Epithelial cell of prostate (primary cell): ENCODE measurements around the gene AQP2.

ENCODE experiments used
- DNase-seq: peaks from one replicate; pipeline ENCODE4 v3.0.0-alpha.2; 2011; ENCODE audit warnings: low read depth, low spot score
- H3K27ac ChIP-seq: fragments of 450-650 bp; 2 replicates; pipeline ENCODE4 v1.5.1; 2017; ENCODE audit warnings: mild to moderate bottlenecking

AQP2 gene

GRCh38 chr12:49950273-49951251 lies at the start of gene AQP2:
AQP2 (plus strand) TSS chr12:49950737; CDS start chr12:49950831, 94 bp downstream.
- no peak within 1 kb of the TSS for H3K27ac ChIP-seq
- DNase-seq, result no peak

- no peak for DNase-seq
- no peak overlapping the region for H3K27ac ChIP-seq
Observed at GRCh38 chr12:49901026-49901425, 49.5 kb upstream of the AQP2 start.

- DNase-seq, result no peak
- H3K27ac ChIP-seq, result no peak overlapping the region
Observed at GRCh38 chr12:49901986-49902385, 48.6 kb upstream of the AQP2 start.

GRCh38 chr12:49902399-49903350 lies 47.9 kb upstream of the AQP2 start:
- no peak for DNase-seq
- H3K27ac ChIP-seq, result no peak overlapping the region

- no peak overlapping the region for H3K27ac ChIP-seq
- no peak for DNase-seq
Observed at GRCh38 chr12:49903351-49903699, 47.2 kb upstream of the AQP2 start.

GRCh38 chr12:49903700-49904423 lies 46.7 kb upstream of the AQP2 start, which contains the start of gene FAIM2:
FAIM2 (minus strand) TSS chr12:49903900; CDS start chr12:49903792, 108 bp downstream.
- no peak within 1 kb of the TSS for H3K27ac ChIP-seq
- no peak for DNase-seq

- no peak for DNase-seq
- no peak overlapping the region for H3K27ac ChIP-seq
Observed at GRCh38 chr12:49904601-49905000, 45.9 kb upstream of the AQP2 start.

- no peak for DNase-seq
- H3K27ac ChIP-seq, result no peak overlapping the region
Observed at GRCh38 chr12:49905718-49906314, 44.7 kb upstream of the AQP2 start.

- no peak overlapping the region for H3K27ac ChIP-seq
- no peak for DNase-seq
Observed at GRCh38 chr12:49907352-49907751, 43.2 kb upstream of the AQP2 start.

GRCh38 chr12:49909356-49909755 lies 41.2 kb upstream of the AQP2 start:
- no peak overlapping the region for H3K27ac ChIP-seq
- no peak for DNase-seq

- H3K27ac ChIP-seq, result no peak overlapping the region
- DNase-seq, result no peak
Observed at GRCh38 chr12:49909826-49910225, 40.7 kb upstream of the AQP2 start.

GRCh38 chr12:49910331-49911212 lies 40.0 kb upstream of the AQP2 start:
- DNase-seq, result no peak
- H3K27ac ChIP-seq, result no peak overlapping the region

- no peak for DNase-seq
Observed at GRCh38 chr12:49911213-49911605, 39.3 kb upstream of the AQP2 start.

GRCh38 chr12:49912345-49913255 lies 37.9 kb upstream of the AQP2 start:
- no peak overlapping the region for H3K27ac ChIP-seq
- DNase-seq, result no peak

More at GRCh38 chr12:49911213-49911605, 39.3 kb upstream of the AQP2 start:
- no peak overlapping the region for H3K27ac ChIP-seq

GRCh38 chr12:49916129-49916919 lies 34.2 kb upstream of the AQP2 start:
- no peak overlapping the region for H3K27ac ChIP-seq
- DNase-seq, result no peak

- no peak for DNase-seq
Observed at GRCh38 chr12:49917166-49917787, 33.3 kb upstream of the AQP2 start.

GRCh38 chr12:49917788-49918173 lies 32.8 kb upstream of the AQP2 start:
- DNase-seq, result no peak
- no peak overlapping the region for H3K27ac ChIP-seq

More at GRCh38 chr12:49917166-49917787, 33.3 kb upstream of the AQP2 start:
- H3K27ac ChIP-seq, result no peak overlapping the region
